GM12892 (cell line): ENCODE data around the gene UBR3.

ENCODE experiments used
- POLR2A ChIP-seq: IDR thresholded peaks from 2 replicates; pipeline ENCODE4 v1.6.1; 2011; ENCODE audit warnings: low read depth, low read length, control low read depth
- POLR2AphosphoS5 ChIP-seq: IDR thresholded peaks from 2 replicates; pipeline ENCODE4 v1.6.1; 2011; ENCODE audit warnings: low read depth, low read length, control low read depth
- TAF1 ChIP-seq: IDR thresholded peaks from 2 replicates; pipeline ENCODE4 v1.6.1; 2011; ENCODE audit warnings: low read depth, mild to moderate bottlenecking, control low read depth, low read length, borderline replicate concordance

DNA sequence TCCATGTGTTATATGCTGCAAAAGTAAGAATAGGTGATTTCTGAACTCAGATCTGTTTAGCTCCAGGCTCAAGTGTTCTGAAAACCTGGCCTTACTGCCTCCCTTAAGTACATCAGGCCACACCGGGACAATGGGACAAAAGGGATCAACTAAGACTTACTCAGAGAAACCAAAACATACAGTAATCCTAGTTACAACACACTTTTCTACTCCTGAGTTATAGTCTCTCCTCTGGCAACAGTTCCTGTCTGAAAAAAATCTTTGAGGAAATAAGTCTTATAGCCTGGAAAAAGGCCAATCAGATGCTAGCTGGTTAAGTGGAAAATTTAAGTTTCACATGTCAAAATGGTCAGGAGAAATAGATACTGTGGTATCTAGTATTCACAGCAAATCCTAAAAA, 8.1 kb upstream of the UBR3 start:
- TF ChIP-seq POLR2A (no peak), TAF1 (no peak), POLR2AphosphoS5 (no peak)
